GM11168 (cell line): ENCODE data around the gene AFAP1L2.
"Not testable (repeated sequence)": the region's sequence is repeated elsewhere in the genome, so short reads cannot be mapped to it uniquely, and the experiment has no call there.

Experiments
- in situ Hi-C: fragments of 300-500 bp; cut with MboI; formaldehyde crosslinking; loops from one replicate; pipeline ENCODE4 v1.12.0; 2022; ENCODE audit warnings: low sequenced_read_pairs; ENCODE audit not compliant: unreplicated experiment

Gene AFAP1L2

DNA sequence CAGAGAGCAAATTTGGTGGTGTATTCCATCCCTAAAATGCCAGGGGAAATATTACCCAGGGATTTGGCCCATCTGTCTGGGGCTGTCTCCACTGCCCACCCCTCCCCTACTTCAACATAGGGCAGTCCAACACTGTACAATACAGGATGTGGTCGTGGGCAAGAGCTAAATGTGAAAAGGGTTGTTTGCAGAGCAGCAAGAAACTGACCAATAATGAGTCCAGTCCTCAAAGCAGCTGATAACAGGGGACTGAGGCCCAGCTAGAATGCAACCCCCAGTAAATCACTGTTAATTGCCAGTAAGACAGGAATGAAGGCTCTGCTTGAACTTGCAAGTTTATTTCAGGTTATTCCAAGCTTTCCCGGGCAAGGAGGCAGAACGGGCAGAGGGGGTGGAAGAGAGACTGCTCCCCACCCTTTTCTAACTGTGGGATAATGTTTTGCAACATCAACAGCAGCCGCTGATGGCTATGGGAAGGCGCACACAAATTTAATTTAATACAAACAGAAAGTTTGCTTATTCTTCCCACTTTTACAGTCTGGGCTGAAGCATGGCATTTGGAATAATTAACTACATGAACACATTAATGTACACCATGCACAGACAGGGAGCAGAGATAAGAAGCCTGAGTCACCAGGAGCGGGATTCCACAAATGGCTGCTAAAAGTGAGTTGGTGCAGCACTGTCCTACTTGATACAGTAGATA is 36.8 kb downstream of the AFAP1L2 start:
- in situ Hi-C loops: no loop called here

DNA sequence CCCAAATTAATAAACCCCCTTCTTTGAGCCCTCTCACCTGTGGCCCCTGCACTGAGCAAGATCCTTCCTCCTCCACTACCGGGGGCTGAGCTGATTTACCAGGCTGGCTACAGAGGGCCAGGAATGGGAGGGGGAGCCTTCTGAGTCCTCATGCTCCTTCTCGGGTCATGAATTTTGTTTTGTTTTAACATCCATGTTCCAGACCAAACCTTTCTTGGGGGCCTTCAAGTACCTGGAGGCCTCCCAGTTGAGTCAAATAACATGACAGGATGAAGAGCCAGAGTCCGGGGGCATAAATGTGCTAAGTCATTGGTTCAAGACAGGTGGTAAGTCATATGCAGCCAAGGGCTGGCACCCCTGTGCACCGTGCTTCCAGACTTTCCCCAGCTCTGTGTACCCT is 39.6 kb downstream of the AFAP1L2 start:
- in situ Hi-C loops: no loop called here

DNA sequence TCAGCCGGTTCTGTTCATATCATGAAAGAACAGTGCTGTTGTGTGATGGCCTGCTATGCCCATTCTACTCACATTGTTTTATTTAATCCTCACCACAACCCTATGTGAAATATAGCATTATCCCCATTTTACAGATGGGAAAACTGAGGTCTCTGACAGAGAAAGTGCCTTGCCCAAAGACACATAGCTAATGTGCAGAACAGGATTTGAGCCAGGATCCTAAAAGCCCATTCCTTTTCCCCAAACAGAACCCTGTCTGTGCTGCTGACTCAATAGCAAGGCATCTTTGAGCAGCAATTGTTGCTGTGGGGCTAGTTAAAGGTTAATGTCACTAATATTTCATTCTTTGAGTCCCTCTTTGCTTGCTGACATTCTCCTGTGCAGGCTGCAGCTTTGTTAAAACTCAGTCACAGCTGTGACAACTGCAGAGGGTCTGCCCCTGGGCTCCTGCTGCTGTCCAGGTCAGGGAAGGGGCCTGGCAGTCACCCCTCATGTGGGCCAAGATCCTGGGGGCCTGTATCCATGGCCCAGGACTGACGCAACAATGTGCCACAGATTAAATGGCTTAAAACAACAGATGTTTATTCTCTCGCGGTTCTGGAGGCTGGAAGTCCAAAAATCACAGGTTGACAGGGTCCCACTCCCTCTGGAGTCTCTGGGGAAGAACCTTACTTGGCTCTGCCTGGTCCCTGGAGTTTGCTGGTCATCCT is 40.4 kb downstream of the AFAP1L2 start:
- in situ Hi-C loops: no loop called here

GRCh38 chr10:114362826-114363355 is 41.4 kb downstream of the AFAP1L2 start:
- in situ Hi-C loops: no loop called here

GRCh38 chr10:114359953-114360345 is 44.4 kb downstream of the AFAP1L2 start:
- in situ Hi-C loops: no loop called here

- in situ Hi-C loops: no loop called here
Observed at GRCh38 chr10:114359041-114359952, 45.0 kb downstream of the AFAP1L2 start.

DNA sequence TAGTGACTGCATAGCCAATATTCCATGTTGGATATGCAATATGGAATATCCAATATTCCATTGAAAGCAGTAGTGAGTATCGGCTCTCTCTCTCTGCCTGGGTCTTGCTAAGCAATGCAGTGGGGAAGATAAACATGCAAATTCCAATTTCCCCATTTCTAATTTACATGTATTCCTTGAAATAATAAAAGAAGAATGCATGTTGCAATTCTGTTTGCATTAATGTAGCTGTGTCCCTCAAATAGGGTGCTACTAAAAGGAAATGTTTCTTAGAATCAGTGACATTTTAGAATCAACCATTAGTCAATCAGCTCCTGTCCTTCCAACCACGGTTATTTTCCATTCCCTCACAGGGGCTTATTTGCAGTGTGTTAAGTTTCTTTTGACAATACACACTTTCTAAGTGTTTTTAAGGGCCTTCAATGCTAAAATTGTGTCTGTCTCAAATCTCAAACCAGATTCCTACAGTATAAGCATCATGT is 46.7 kb downstream of the AFAP1L2 start:
- in situ Hi-C loops: no loop called here

GRCh38 chr10:114356751-114357514 is 47.4 kb downstream of the AFAP1L2 start:
- in situ Hi-C loops: no loop called here

DNA sequence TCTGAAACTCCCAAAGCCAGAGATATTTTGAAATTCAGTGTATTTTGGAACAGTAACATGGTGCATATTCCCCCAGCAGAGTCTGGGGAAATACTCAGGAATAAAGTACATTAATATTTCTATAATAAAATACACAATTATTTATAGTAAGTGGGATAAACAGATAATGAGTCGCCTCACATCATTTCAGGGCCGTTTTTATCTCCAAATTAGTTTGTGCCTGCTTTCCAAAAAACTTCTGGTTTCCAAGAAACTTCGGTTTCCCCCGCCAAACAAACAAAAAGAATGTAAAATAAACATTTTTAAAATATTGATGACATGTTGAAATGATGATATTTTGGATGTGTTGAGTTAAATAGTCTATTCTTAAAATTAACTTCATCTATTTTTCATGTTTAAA is 48.2 kb downstream of the AFAP1L2 start:
- in situ Hi-C loops: no loop called here

- in situ Hi-C loops: no loop called here
Observed at GRCh38 chr10:114353383-114353782, 50.9 kb downstream of the AFAP1L2 start.

DNA sequence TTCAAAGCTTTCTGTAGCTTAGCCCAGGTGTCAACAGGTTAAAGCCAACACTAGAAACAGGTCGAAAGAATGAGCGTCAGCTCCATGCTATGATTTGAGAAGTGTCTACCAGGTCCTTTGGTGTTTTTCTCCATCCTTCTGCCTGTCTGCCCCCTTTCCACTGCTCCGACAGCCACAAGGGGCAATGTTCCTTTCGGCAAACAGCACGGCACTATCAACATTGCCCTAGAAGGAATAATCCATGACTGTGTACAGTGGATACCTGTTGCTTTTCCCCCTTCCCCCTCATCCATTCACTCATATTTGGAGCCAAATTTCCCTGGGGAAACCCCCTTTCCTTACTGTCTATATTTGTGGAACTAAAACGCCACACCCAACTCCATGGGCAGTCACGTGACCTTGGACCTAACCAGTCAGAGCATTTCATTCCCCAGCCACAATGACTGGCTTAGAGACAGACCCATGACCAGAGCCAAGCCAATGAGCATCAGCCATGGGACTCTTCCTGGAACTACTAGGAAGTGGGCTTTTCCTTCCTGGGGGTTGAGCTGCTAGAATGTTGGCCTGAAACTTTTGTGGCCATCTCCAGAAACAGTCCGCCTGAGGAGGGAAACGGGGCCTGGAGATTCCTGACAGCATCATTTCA is 51.5 kb downstream of the AFAP1L2 start:
- in situ Hi-C loops: no loop called here

DNA sequence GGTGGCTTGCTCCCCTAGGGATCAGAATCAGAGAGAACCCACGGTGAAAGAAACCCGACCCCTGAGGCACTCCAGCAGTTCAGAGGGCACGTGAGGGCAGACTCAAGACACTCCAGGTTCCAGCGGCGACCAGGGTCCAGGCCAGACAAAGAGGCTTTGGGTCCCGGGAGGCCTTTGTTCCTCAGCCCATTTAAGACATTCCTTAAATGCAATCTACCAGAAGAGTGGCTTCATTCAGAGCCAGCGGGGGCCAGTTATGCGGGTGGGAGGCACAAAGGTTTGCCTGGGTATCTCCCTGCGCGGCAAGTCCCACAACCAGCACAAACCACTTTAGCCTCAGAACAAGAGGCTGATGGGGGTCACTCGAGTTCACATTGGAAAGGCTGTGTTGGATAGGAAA is 53.6 kb downstream of the AFAP1L2 start:
- in situ Hi-C loops: no loop called here

- in situ Hi-C loops: no loop called here
Observed at GRCh38 chr10:114349522-114350215, 54.6 kb downstream of the AFAP1L2 start.

- in situ Hi-C loops: not testable (repeated sequence)
Observed at GRCh38 chr10:114349071-114349470, 55.2 kb downstream of the AFAP1L2 start.

- in situ Hi-C loops: no loop called here
Observed at GRCh38 chr10:114347791-114348190, 56.5 kb downstream of the AFAP1L2 start.

GRCh38 chr10:114347241-114347640 is 57.1 kb downstream of the AFAP1L2 start:
- in situ Hi-C loops: no loop called here

- in situ Hi-C loops: no loop called here
Observed at GRCh38 chr10:114346176-114347031, 57.9 kb downstream of the AFAP1L2 start.

- in situ Hi-C loops: no loop called here
Observed at GRCh38 chr10:114345701-114346100, 58.6 kb downstream of the AFAP1L2 start.
